BLaER1 (cell line): ENCODE results near the gene MFSD1.

Experiments
- H3K27ac ChIP-seq: shearing (Covaris generic); formaldehyde crosslinking; 2 replicates; pipeline ENCODE4 v1.8.1; 2022
- H3K27me3 ChIP-seq: shearing (Covaris generic); formaldehyde crosslinking; 2 replicates; pipeline ENCODE4 v1.8.1; 2022
- H3K36me3 ChIP-seq: shearing (Covaris generic); formaldehyde crosslinking; 2 replicates; pipeline ENCODE4 v1.8.1; 2022
- H3K4me1 ChIP-seq: shearing (Covaris generic); formaldehyde crosslinking; 2 replicates; pipeline ENCODE4 v1.8.1; 2022
- H3K4me2 ChIP-seq: shearing (Covaris generic); formaldehyde crosslinking; 2 replicates; pipeline ENCODE4 v1.8.1; 2022
- H3K4me3 ChIP-seq: shearing (Covaris generic); formaldehyde crosslinking; 2 replicates; pipeline ENCODE4 v1.8.1; 2022
- H3K9ac ChIP-seq: shearing (Covaris generic); formaldehyde crosslinking; 2 replicates; pipeline ENCODE4 v1.8.1; 2022
- H3K9me3 ChIP-seq: shearing (Covaris generic); formaldehyde crosslinking; 2 replicates; pipeline ENCODE4 v1.8.1; 2022
- H4K20me1 ChIP-seq: shearing (Covaris generic); formaldehyde crosslinking; 2 replicates; pipeline ENCODE4 v1.8.1; 2022
- Cebpa-rat ChIP-seq: shearing (Covaris generic); IDR thresholded peaks from 2 replicates; pipeline ENCODE4 v1.8.1; 2022

Gene MFSD1

DNA sequence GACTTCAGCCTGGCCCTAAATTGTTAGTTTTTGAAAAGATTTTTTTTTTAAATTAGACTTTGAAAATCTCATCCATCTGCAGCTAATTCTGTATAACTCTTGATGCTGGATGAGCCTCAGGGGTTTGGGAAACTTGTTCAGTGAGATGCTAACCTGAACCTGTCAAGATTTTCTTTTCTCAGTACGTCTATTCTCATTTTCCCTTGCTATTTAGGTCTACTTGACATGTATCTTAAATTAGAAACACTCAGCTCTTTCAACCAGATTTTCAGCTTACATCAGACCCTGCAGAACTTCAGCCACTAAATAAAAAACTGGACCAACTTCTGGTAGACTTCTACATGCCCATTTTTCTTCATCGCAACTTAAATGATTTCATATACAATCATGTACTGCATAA lies 61.4 kb downstream of the MFSD1 start:
- no peak for TF ChIP-seq Cebpa-rat
- H3K4me1 ChIP-seq, result no peaks in the 10 kb centered on the region

GRCh38 chr3:158864492-158864891 lies 62.6 kb downstream of the MFSD1 start:
- no peak for TF ChIP-seq Cebpa-rat
- no peak overlapping the region for H3K4me3 ChIP-seq
- H3K27ac ChIP-seq, result no peak overlapping the region
- H3K9ac ChIP-seq, result no peak overlapping the region
- H3K4me1 ChIP-seq, result no peaks in the 10 kb centered on the region
- no peak overlapping the region for H3K4me2 ChIP-seq
- no peaks in the 10 kb centered on the region for H3K27me3 ChIP-seq
- no peaks in the 10 kb centered on the region for H4K20me1 ChIP-seq
- H3K9me3 ChIP-seq, result peaks cover 3% of the 10 kb centered on the region
- no peaks in the 10 kb centered on the region for H3K36me3 ChIP-seq

More for the DNA sequence above, 61.4 kb downstream of the MFSD1 start:
- Histone ChIP-seq H3K4me2 (no peak overlapping the region), H4K20me1 (no peaks in the 10 kb centered on the region), H3K27me3 (no peaks in the 10 kb centered on the region), H3K27ac (no peak overlapping the region), H3K36me3 (no peaks in the 10 kb centered on the region), H3K9ac (no peak overlapping the region), H3K9me3 (peaks cover 7% of the 10 kb centered on the region), H3K4me3 (no peak overlapping the region)

- Histone ChIP-seq H4K20me1 (no peaks in the 10 kb centered on the region), H3K4me1 (no peaks in the 10 kb centered on the region), H3K9me3 (no peaks in the 10 kb centered on the region), H3K4me3 (no peak overlapping the region), H3K4me2 (no peak overlapping the region), H3K27me3 (no peaks in the 10 kb centered on the region), H3K27ac (no peak overlapping the region), H3K9ac (no peak overlapping the region), H3K36me3 (no peaks in the 10 kb centered on the region)
- no peak for TF ChIP-seq Cebpa-rat
Observed at GRCh38 chr3:158875700-158876099, 73.8 kb downstream of the MFSD1 start.
